Trophoblast cell (in vitro differentiated cells and primary cell): ENCODE data around the gene ITGB1.

Source experiments
- DNase-seq, 2 donors: peaks; one replicate each; pipeline ENCODE4 v3.0.0-alpha.2; 2016
- H2AFZ ChIP-seq: 2 replicates; pipeline ENCODE4 v1.6.1; 2013; ENCODE audit warnings: low read length, moderate library complexity, mild to moderate bottlenecking; ENCODE audit not compliant: insufficient read depth, poor library complexity
- H2AK5ac ChIP-seq: 2 replicates; pipeline ENCODE4 v1.6.1; 2013; ENCODE audit warnings: mild to moderate bottlenecking, low read length
- H2BK120ac ChIP-seq: 2 replicates; pipeline ENCODE4 v1.6.1; 2013; ENCODE audit warnings: low read length, mild to moderate bottlenecking, moderate library complexity; ENCODE audit not compliant: insufficient read depth, poor library complexity
- H2BK12ac ChIP-seq: 2 replicates; pipeline ENCODE4 v1.6.1; 2013; ENCODE audit warnings: mild to moderate bottlenecking, low read length, moderate library complexity
- H2BK5ac ChIP-seq: 2 replicates; pipeline ENCODE4 v1.6.1; 2013; ENCODE audit warnings: low read length, low read depth, moderate library complexity, mild to moderate bottlenecking; ENCODE audit not compliant: poor library complexity
- H3K14ac ChIP-seq: 2 replicates; pipeline ENCODE4 v1.6.1; 2013; ENCODE audit warnings: mild to moderate bottlenecking, low read length
- H3K18ac ChIP-seq: 2 replicates; pipeline ENCODE4 v1.6.1; 2013; ENCODE audit warnings: mild to moderate bottlenecking, low read length
- H3K23ac ChIP-seq: 2 replicates; pipeline ENCODE4 v1.6.1; 2013; ENCODE audit warnings: low read length
- H3K27ac ChIP-seq: 2 replicates; pipeline ENCODE4 v1.5.1; 2013; ENCODE audit warnings: low read depth, mild to moderate bottlenecking, inconsistent platforms, low read length, moderate library complexity
- H3K27me3 ChIP-seq: 2 replicates; pipeline ENCODE4 v1.6.1; 2013; ENCODE audit warnings: inconsistent platforms, mild to moderate bottlenecking, low read length, moderate library complexity; ENCODE audit not compliant: insufficient read depth
- H3K36me3 ChIP-seq, 2 experiments: 1 replicate in 1 of 2; 2 replicates in 1 of 2; pipeline ENCODE4 v1.6.1; 2013; ENCODE audit warnings: low read length in 2 of 2, mild to moderate bottlenecking in 2 of 2, moderate library complexity in 1 of 2; ENCODE audit not compliant: insufficient read depth in 2 of 2, control insufficient read depth in 1 of 2
- H3K4ac ChIP-seq: 2 replicates; pipeline ENCODE4 v1.6.1; 2013; ENCODE audit warnings: low read depth, mild to moderate bottlenecking, low read length, moderate library complexity
- H3K4me1 ChIP-seq, 2 experiments: 1 replicate in 1 of 2; 2 replicates in 1 of 2; pipeline ENCODE4 v1.6.1; 2013; ENCODE audit warnings: low read length in 2 of 2, mild to moderate bottlenecking in 2 of 2, moderate library complexity in 1 of 2; ENCODE audit not compliant: insufficient read depth in 2 of 2, control insufficient read depth in 1 of 2
- H3K4me2 ChIP-seq: 2 replicates; pipeline ENCODE4 v1.6.1; 2013; ENCODE audit warnings: inconsistent platforms, mild to moderate bottlenecking, low read length, moderate library complexity
- H3K4me3 ChIP-seq: 2 replicates; pipeline ENCODE4 v1.5.1; 2013; ENCODE audit warnings: mild to moderate bottlenecking, low read depth, low read length, inconsistent platforms
- H3K79me1 ChIP-seq: one replicate; pipeline ENCODE4 v1.6.1; 2013; ENCODE audit warnings: low read length
- H3K79me2 ChIP-seq: 2 replicates; pipeline ENCODE4 v1.6.1; 2013; ENCODE audit warnings: low read length, mild to moderate bottlenecking; ENCODE audit not compliant: control insufficient read depth, insufficient read depth, poor library complexity
- H3K9ac ChIP-seq: 2 replicates; pipeline ENCODE4 v1.6.1; 2013; ENCODE audit warnings: mild to moderate bottlenecking, low read length
- H3K9me3 ChIP-seq: 2 replicates; pipeline ENCODE4 v1.6.1; 2013; ENCODE audit warnings: low read depth, mild to moderate bottlenecking, control low read depth, inconsistent platforms, low read length; ENCODE audit not compliant: insufficient read depth
- H4K12ac ChIP-seq: 2 replicates; pipeline ENCODE4 v1.6.1; 2013; ENCODE audit warnings: low read depth, mild to moderate bottlenecking, low read length, moderate library complexity
- H4K8ac ChIP-seq: 2 replicates; pipeline ENCODE4 v1.6.1; 2013; ENCODE audit warnings: low read depth, mild to moderate bottlenecking, low read length, moderate library complexity
- H4K91ac ChIP-seq: one replicate; pipeline ENCODE4 v1.6.1; 2013; ENCODE audit warnings: low read depth, mild to moderate bottlenecking, low read length, moderate library complexity
- WGBS: extraction: QIAGEN DNeasy Blood & Tissue Kit; methylation state at CpG from one replicate; pipeline ENCODE4 v1.1.7; 2013; ENCODE audit warnings: missing lambda C conversion rate; ENCODE audit not compliant: insufficient read length, insufficient coverage; ENCODE audit errors: extremely low coverage; 5-methylcytosine and 5-hydroxymethylcytosine counted together

Gene ITGB1

DNA sequence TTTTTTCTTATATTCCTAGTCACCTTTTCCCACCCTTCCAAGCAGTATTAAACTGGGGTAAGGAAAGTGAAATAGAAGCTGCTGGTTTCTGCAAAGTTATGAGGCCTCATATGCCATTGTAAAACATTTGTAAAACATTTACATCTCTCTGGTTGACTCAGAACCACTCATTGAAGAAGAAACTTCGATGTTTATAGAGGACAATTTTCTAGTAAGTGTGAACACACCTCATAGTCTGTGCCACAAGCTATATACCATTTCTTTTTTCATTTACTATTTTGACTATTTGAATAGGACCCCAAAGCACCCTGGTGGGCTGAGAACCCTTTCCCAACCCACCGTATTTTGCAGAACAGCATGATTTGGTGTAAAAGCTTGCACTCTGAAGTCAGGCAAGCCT lies 12.9 kb upstream of the ITGB1 start:
- no peak overlapping the region for H2AK5ac ChIP-seq
- H3K4ac ChIP-seq = no peak overlapping the region
- H2BK5ac ChIP-seq = no peak overlapping the region
- no peak overlapping the region for H3K18ac ChIP-seq
- H3K4me1 ChIP-seq = peaks cover 0 to 3% of the 10 kb centered on the region in 2 experiments
- no peak overlapping the region for H3K23ac ChIP-seq
- no CpG with 5 or more reads among the region's 2 CpGs for WGBS
- no peak overlapping the region for H3K9ac ChIP-seq
- H3K14ac ChIP-seq = no peak overlapping the region
- no peak overlapping the region for H3K4me2 ChIP-seq
- H2AFZ ChIP-seq = no peak overlapping the region
- peak overlapping the region; percentile 24 for H3K27ac ChIP-seq
- no peak overlapping the region for H4K91ac ChIP-seq
- H2BK120ac ChIP-seq = no peak overlapping the region
- no peak overlapping the region for H4K8ac ChIP-seq
- DNase-seq = no peak
- no peaks in the 10 kb centered on the region for H3K79me2 ChIP-seq
- no peak overlapping the region for H2BK12ac ChIP-seq
- H3K36me3 ChIP-seq = no peaks in the 10 kb centered on the region
- no peaks in the 10 kb centered on the region for H3K79me1 ChIP-seq
- H4K12ac ChIP-seq = no peak overlapping the region
- H3K27me3 ChIP-seq = no peaks in the 10 kb centered on the region
- H3K9me3 ChIP-seq = no peaks in the 10 kb centered on the region
- H3K4me3 ChIP-seq = no peak overlapping the region

- no peak overlapping the region for H2AK5ac ChIP-seq
- H4K8ac ChIP-seq = peak overlapping the region; percentile 60
- H4K12ac ChIP-seq = no peak overlapping the region
- no peak overlapping the region for H3K9ac ChIP-seq
- H3K4me1 ChIP-seq = peaks cover 5 to 12% of the 10 kb centered on the region in 2 experiments
- no peaks in the 10 kb centered on the region for H3K27me3 ChIP-seq
- no peaks in the 10 kb centered on the region for H3K9me3 ChIP-seq
- peak overlapping the region; percentile 11 for H3K27ac ChIP-seq
- H3K4me3 ChIP-seq = no peak overlapping the region
- WGBS = no CpG with 5 or more reads among the region's 3 CpGs
- H2BK5ac ChIP-seq = peak overlapping the region; percentile 88
- H3K14ac ChIP-seq = peak overlapping the region; percentile 82
- peak overlapping the region; percentile 92 for H4K91ac ChIP-seq
- no peak overlapping the region for H3K4me2 ChIP-seq
- no peak overlapping the region for H3K23ac ChIP-seq
- H3K4ac ChIP-seq = no peak overlapping the region
- peak overlapping the region; percentile 59 for H3K18ac ChIP-seq
- peak overlapping the region; percentile 91 for H2BK120ac ChIP-seq
- H3K79me2 ChIP-seq = no peaks in the 10 kb centered on the region
- DNase-seq = peak in 1 of 2 donors; percentile 37
- peaks cover 0 to 3% of the 10 kb centered on the region in 2 experiments for H3K36me3 ChIP-seq
- H2BK12ac ChIP-seq = peak overlapping the region; percentile 97
- H2AFZ ChIP-seq = peak overlapping the region; percentile 71
- H3K79me1 ChIP-seq = peaks cover 11% of the 10 kb centered on the region
These were observed 6.2 kb upstream of the ITGB1 start for GRCh38 chr10:32964270-32964669.

- peaks cover 5 to 12% of the 10 kb centered on the region in 2 experiments for H3K4me1 ChIP-seq
- H3K4ac ChIP-seq = no peak overlapping the region
- H2BK120ac ChIP-seq = no peak overlapping the region
- peaks cover 0 to 3% of the 10 kb centered on the region in 2 experiments for H3K36me3 ChIP-seq
- no peak overlapping the region for H3K4me2 ChIP-seq
- H3K14ac ChIP-seq = no peak overlapping the region
- H3K4me3 ChIP-seq = no peak overlapping the region
- no peak overlapping the region for H4K8ac ChIP-seq
- WGBS = no CpG with 5 or more reads among the region's 3 CpGs
- H4K91ac ChIP-seq = no peak overlapping the region
- H4K12ac ChIP-seq = no peak overlapping the region
- peaks cover 5% of the 10 kb centered on the region for H3K79me2 ChIP-seq
- H3K9ac ChIP-seq = no peak overlapping the region
- DNase-seq = peak; percentile 52 to 86
- H3K79me1 ChIP-seq = peaks cover 20% of the 10 kb centered on the region
- H3K9me3 ChIP-seq = no peaks in the 10 kb centered on the region
- H2AFZ ChIP-seq = no peak overlapping the region
- no peak overlapping the region for H2BK12ac ChIP-seq
- no peak overlapping the region for H2BK5ac ChIP-seq
- no peak overlapping the region for H2AK5ac ChIP-seq
- no peaks in the 10 kb centered on the region for H3K27me3 ChIP-seq
- H3K27ac ChIP-seq = no peak overlapping the region
- no peak overlapping the region for H3K23ac ChIP-seq
- H3K18ac ChIP-seq = no peak overlapping the region
These were observed 5.1 kb upstream of the ITGB1 start for GRCh38 chr10:32963096-32963495.

DNA sequence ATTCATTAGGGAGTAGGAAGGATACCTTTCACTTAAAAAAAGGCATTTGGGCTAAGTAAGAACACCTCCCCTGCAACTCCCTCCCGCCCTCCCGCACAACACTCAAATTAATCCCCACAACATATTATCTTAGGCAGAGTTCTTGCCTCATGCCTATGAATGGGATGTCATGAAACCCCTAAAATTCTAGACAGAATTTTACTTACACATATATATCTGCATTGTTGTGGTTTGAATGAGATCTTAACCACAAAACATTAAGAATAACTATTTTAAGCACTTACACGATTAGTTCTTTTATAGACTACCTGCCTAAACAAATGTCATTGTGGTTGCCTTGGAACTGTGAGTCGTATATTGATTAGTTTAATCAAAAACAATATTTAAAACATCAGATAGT lies 4.5 kb upstream of the ITGB1 start:
- H3K27me3 ChIP-seq = no peaks in the 10 kb centered on the region
- no peak overlapping the region for H3K23ac ChIP-seq
- DNase-seq = no peak
- H2BK5ac ChIP-seq = no peak overlapping the region
- no peak overlapping the region for H3K4ac ChIP-seq
- H3K36me3 ChIP-seq = peaks cover 0 to 3% of the 10 kb centered on the region in 2 experiments
- H4K12ac ChIP-seq = no peak overlapping the region
- no CpG with 5 or more reads among the region's 4 CpGs for WGBS
- peak overlapping the region; percentile 90 for H3K27ac ChIP-seq
- no peak overlapping the region for H4K91ac ChIP-seq
- H3K79me1 ChIP-seq = peaks cover 24% of the 10 kb centered on the region
- no peak overlapping the region for H3K9ac ChIP-seq
- H3K4me3 ChIP-seq = no peak overlapping the region
- no peak overlapping the region for H4K8ac ChIP-seq
- H2AK5ac ChIP-seq = no peak overlapping the region
- H3K79me2 ChIP-seq = peaks cover 7% of the 10 kb centered on the region
- no peak overlapping the region for H2BK12ac ChIP-seq
- H3K14ac ChIP-seq = no peak overlapping the region
- no peaks in the 10 kb centered on the region for H3K9me3 ChIP-seq
- no peak overlapping the region for H3K4me2 ChIP-seq
- peaks cover 5 to 12% of the 10 kb centered on the region in 2 experiments for H3K4me1 ChIP-seq
- no peak overlapping the region for H2AFZ ChIP-seq
- H3K18ac ChIP-seq = no peak overlapping the region
- H2BK120ac ChIP-seq = no peak overlapping the region
